ENCODE data around the gene SPDYE2. TPM values are rescaled to one million over a fixed set of nuclear protein-coding genes. Genes with fewer than 3 reads are reported as not detected.

Gene SPDYE2
- total and polyA plus RNA-seq, 4 donors: 0.08 to 2.6 TPM; not detected in 2

Other genes with a start within 250 kb of the SPDYE2 start
- gene SPDYE6, start 194.8 kb upstream of the SPDYE2 start, total RNA-seq: not detected
- gene SPDYE6, start 194.8 kb upstream of the SPDYE2 start, polyA plus RNA-seq: 1 to 10 TPM in 1 of 2 donors, not detected in 1; 2.4 TPM
- gene PRKRIP1, start 154.9 kb upstream of the SPDYE2 start, total RNA-seq: 10 to 100 TPM in 1 of 2 donors, 1 to 10 TPM in 1; 6.8 to 15.8 TPM
- 1 to 10 TPM; 5.4 to 7.3 TPM for gene PRKRIP1, start 154.9 kb upstream of the SPDYE2 start, polyA plus RNA-seq
- gene ORAI2, start 117.7 kb upstream of the SPDYE2 start, total RNA-seq: 10 to 100 TPM in 1 of 2 donors, 1 to 10 TPM in 1; 5.5 to 10.3 TPM
- gene ORAI2, start 117.7 kb upstream of the SPDYE2 start, polyA plus RNA-seq: 1 to 10 TPM; 1.3 to 4.0 TPM
- 1 to 10 TPM; 6.9 to 8.7 TPM for gene ALKBH4, start 86.4 kb upstream of the SPDYE2 start, total RNA-seq
- gene ALKBH4, start 86.4 kb upstream of the SPDYE2 start, polyA plus RNA-seq: 1 to 10 TPM; 5.7 to 6.9 TPM
- gene LRWD1, start 86.2 kb upstream of the SPDYE2 start, total RNA-seq: 10 to 100 TPM; 14.3 to 15.3 TPM
- 10 to 100 TPM in 1 of 2 donors, 1 to 10 TPM in 1; 8.6 to 11.6 TPM for gene LRWD1, start 86.2 kb upstream of the SPDYE2 start, polyA plus RNA-seq
- gene POLR2J, start 72.3 kb upstream of the SPDYE2 start, total RNA-seq: 10 to 100 TPM in 1 of 2 donors, 1 to 10 TPM in 1; 9.6 to 17.4 TPM
- gene POLR2J, start 72.3 kb upstream of the SPDYE2 start, polyA plus RNA-seq: 10 to 100 TPM; 43.6 to 50.3 TPM
- gene RASA4B, start 33.4 kb upstream of the SPDYE2 start, total RNA-seq: 1 to 10 TPM in 1 of 2 donors, under 1 TPM in 1; 0.75 to 4.8 TPM
- gene RASA4B, start 33.4 kb upstream of the SPDYE2 start, polyA plus RNA-seq: under 1 TPM; 0.62 to 0.72 TPM
- 1 to 10 TPM; 4.5 to 7.3 TPM for gene UPK3BL2, start 7.5 kb upstream of the SPDYE2 start, total RNA-seq
- gene UPK3BL2, start 7.5 kb upstream of the SPDYE2 start, polyA plus RNA-seq: 10 to 100 TPM in 1 of 2 donors, under 1 TPM in 1; 0.33 to 12.8 TPM
- gene POLR2J3, start 21.4 kb downstream of the SPDYE2 start, total RNA-seq: 10 to 100 TPM; 27.7 to 60.7 TPM
- gene POLR2J3, start 21.4 kb downstream of the SPDYE2 start, polyA plus RNA-seq: 10 to 100 TPM in 1 of 2 donors, 1 to 10 TPM in 1; 2.8 to 62.1 TPM
- 1 to 10 TPM; 3.7 to 7.3 TPM for gene RASA4, start 65.5 kb downstream of the SPDYE2 start, total RNA-seq
- gene RASA4, start 65.5 kb downstream of the SPDYE2 start, polyA plus RNA-seq: 1 to 10 TPM; 1.1 to 3.0 TPM
- gene UPK3BL1, start 91.6 kb downstream of the SPDYE2 start, total RNA-seq: 10 to 100 TPM in 1 of 2 donors, 1 to 10 TPM in 1; 4.4 to 11.1 TPM
- 10 to 100 TPM in 1 of 2 donors, 1 to 10 TPM in 1; 4.0 to 19.9 TPM for gene UPK3BL1, start 91.6 kb downstream of the SPDYE2 start, polyA plus RNA-seq
- gene SPDYE2B, start 99.1 kb downstream of the SPDYE2 start, total RNA-seq: not detected
- gene SPDYE2B, start 99.1 kb downstream of the SPDYE2 start, polyA plus RNA-seq: under 1 TPM in 1 of 2 donors, not detected in 1; 0.28 TPM
- 1 to 10 TPM; 3.9 to 5.5 TPM for gene POLR2J2, start 120.4 kb downstream of the SPDYE2 start, total RNA-seq
- gene POLR2J2, start 120.4 kb downstream of the SPDYE2 start, polyA plus RNA-seq: 1 to 10 TPM in 1 of 2 donors, under 1 TPM in 1; 0.14 to 6.3 TPM
- 10 to 100 TPM in 1 of 2 donors, 1 to 10 TPM in 1; 7.3 to 20.7 TPM for gene FAM185A, start 197.8 kb downstream of the SPDYE2 start, total RNA-seq
- 1 to 10 TPM; 6.3 to 7.3 TPM for gene FAM185A, start 197.8 kb downstream of the SPDYE2 start, polyA plus RNA-seq